ENCODE results near the gene CHRDL2. TPM values are rescaled to one million over a fixed set of nuclear protein-coding genes. Genes with fewer than 3 reads are reported as not detected.

CHRDL2 gene
- not detected in 2 replicates for total RNA-seq

DNA sequence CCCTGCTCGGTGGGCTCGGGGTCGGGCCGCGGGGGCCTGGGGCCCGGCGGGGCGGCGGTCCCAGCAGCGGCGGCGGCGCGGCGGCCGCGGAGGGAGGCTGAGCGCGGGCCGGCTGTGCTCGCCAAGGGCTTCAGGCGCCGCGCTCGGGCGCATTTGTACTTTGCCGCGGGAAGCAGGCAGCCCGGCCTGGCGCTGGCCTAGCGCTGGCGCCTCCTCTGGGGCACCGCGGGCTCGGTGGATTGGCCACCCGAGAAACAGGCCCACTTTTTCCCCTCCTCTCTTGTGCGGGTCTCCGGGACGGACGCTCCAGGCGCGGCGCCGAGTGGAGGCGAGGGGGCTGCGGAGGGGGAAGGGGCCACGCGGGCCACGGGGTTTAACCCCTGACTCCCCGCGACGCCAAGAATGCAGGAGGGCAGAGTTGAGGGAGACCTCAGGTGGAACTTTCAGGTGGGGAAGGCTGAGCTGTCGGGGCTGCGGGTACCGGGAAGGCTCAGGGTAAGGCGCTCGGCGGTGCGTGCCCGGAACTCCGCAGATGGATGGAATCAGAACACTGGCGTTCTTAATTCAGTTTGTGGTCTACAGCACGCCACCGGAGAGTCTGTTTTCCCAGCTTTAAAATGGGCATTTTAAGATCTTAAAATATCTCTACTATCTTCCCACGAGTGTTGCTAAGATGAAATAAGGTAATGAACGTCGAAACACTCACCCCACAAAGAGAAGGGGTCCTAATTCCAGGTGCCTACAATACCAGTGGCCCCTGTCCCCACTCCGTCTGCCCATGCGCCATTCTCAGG lies at the start of gene CHRDL2:
CHRDL2 (minus strand) TSS at position 126 of the 794 bp plus-strand sequence. CDS start 538 bp downstream, outside the sequence.

GRCh38 chr11:74748211-74749126 lies 17.2 kb upstream of the CHRDL2 start, which contains the start of gene RNF169:
Gene RNF169 (plus strand): TSS chr11:74748849. CDS start chr11:74748881, 32 bp downstream.

Other genes starting within 250 kb of the CHRDL2 start
- 3.0 and 4.8 TPM in 2 replicates for gene LIPT2, start 237.7 kb downstream of the CHRDL2 start, total RNA-seq
- 12.2 and 22.9 TPM in 2 replicates for gene POLD3, start 138.8 kb downstream of the CHRDL2 start, total RNA-seq
- 38.6 and 38.8 TPM in 2 replicates for gene RNF169, start 17.4 kb upstream of the CHRDL2 start, total RNA-seq
- 9.4 and 14.7 TPM in 2 replicates for gene XRRA1, start 217.7 kb upstream of the CHRDL2 start, total RNA-seq
- gene SPCS2, start 217.8 kb upstream of the CHRDL2 start, total RNA-seq: 23.1 and 48.4 TPM in 2 replicates

All from uterine smooth muscle cell (primary cell).